ENCODE data around the gene PEPD.
A peak's percentile ranks its signal among the peaks of the same experiment; 100 is the strongest.

PEPD gene

DNA sequence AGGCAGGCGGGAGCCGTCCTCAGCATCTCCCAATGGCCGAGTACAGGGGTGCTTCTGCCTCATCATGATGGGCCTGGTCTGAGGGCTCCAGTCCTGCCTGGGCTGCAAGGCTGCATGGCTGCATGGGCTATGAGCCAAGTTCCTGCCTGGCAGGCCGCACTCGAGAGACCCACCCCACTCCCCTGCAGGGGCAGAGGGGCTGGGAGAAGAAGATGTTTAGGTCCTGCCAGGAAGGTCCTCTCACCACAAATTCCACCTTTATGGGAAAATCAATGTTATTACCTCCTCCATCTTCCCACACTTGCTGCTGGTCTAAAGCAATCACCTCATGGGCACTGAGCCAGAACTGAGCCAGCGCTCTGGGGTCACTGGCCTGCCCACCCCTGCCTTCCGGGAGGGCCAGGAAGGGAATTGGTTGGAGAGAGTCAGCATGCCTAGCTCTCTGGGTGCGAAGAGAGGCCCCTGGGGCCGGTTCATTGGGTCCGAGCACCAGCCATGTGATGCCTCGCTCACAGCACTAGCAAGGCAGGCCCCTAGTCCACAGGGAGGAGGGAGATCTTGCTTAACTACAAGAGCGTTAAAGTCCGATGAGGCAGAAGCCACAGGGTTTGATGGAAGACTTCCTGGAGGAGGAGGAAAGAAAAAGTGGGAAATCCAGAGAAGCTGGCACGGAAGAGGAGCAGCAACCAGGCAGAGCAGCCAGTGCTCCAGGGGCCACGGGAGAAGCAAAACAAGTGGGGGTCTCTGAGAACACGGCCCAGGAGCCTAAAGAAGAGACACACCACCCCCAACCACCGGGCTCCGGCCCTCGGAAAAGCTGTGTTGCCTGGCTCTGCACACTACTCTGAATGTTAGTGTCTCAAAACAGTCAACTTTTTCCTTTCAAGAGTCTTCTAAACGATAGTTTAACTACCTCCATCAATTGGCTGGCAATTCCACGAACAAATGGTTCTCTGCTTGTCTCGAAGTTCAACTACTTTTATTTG lies 84.9 kb downstream of the PEPD start:
- DNase-seq, result no peak

DNA sequence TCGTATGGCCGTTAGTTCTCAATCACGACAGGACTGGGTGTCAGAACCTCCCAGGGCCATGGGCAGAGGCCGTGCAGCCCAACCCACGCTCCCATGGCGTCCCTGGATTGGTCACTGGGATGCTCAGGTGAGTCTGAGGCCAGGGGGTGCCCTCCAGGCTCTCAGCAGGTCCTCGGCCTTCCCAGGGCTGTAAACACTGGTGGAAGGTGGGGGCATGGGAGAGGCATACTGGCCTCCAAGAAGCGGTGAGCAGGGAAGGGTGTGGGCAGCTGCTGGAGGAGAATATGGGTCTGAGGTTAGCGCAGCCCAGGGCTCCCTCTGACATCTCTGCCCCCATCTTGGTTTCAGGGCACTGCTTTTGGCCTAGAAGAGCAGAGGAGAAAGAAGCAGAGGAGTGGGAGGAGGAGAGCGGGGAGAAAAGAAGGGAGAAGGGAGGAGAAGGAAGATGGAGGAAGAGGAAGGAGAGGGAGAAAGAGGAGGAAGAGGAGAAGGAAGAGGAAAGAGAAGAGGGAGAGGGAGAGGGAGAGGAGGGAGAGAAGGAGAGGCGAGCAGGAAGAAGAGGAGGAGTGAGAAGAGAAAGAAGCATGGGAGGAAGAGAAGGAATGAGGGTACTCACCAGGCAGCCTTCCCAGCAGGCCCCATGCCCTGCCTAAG lies 85.8 kb downstream of the PEPD start:
- DNase-seq, result no peak

DNA sequence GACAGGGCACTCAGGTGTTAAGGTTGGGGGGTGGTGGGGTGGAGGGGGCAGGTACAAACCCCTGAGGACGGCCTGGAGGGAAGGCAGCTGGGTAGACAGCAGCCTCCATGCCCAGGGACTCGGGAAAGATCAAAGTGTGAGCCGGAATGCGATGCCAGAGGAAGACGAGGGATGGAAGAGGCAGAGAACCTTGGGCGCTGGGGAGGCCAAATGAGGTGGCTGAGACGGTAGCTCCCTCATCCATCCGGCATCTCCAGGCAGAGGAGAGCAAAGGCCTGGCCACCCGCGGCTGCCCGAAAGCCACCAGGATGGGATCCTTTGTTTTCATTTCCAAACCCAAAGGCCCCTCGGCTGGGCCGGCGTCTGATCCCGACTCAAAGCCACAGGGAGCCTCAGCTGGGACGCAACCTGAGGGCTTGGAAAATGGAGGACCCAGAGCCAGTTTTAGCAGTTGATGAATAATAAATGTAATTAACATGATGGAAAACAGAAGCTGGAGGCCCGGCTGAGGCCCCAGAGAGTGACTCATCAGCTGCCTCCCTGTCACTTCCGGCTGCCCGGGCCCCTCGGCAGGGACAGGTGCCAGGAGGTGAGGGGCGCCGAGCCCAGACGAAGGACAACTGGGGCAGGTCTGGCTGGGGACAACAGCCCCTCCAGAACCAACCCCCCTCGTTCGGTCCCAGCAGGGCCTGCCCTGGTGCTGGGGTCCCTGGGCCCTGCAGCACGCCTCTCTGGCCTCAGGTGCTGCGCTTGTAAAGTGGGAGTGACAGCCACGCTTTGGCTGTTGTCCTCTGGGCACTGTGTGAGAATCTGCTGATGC lies 86.5 kb downstream of the PEPD start:
- DNase-seq, result no peak

DNA sequence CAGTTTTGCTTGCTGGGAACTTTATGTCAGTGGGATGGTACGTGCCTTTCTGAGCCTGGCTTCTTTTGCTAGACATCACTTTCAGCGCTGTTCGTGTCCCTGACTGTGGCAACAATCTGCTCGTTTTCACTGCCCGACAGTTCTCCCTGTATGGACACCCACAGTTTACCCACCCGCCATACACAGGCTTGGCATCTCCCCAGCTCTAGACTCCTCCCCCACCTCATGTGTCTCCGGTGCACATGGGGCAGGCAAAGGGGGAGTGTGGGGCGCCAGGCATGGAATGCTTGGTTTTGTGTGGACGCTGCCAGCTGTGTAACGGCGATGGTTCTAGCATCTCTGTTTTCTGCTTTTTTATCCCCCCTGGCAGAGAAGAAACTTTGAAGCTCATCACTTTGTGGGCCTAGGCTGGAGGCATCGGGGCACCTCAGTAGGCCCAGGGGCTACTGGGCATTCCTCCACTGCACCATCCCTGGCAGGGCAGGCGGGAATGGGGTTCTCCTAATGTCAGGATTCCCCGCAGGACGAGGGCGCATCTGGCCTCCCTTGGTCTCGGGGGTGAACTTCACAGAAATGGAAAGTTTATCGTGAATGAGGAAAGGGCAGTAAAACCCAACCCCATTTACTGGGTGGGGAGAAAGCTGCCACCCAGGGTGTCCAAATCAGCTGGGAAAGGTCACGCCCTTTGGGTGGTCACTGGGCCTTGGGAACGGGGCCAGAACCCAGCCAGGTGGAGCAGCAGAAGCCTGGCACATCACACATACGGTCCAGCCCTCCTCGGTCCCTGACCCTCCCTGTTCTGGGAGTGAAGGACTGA lies 87.3 kb downstream of the PEPD start:
- no peak for DNase-seq

DNA sequence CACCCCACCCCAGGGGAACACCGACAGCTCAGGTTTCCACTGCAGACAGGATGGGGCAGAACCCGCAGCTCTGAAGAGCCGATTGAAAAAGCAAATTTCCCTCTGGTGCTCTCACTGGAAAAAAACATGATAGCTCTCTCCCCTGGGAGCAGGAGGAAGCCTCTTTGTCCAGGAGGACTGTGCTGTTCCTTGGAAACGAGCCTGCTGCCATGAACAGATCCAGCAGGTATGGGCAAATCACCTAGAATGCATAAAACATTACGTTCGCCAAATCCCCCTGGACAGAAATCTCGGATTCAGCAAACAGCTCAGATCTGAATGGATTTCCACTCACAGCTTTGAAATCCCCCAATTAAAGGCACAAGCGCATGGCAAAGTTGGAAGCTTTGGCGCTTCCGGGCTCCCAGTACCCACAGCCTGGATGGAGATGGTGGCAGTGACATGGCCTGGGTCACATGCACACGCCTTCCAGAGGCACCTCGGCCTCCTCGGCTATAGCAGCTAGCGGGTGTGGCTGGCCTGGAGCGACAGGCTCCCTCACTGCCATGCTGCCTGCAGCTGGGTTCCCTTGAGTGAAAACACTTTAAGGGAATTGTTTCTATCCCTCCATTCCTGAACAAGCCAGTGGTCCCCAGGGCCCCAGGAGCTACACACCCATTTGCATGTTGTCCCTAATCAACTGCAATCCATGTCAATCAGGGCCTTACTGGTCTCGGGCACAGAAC lies 89.0 kb downstream of the PEPD start:
- no peak for DNase-seq

DNA sequence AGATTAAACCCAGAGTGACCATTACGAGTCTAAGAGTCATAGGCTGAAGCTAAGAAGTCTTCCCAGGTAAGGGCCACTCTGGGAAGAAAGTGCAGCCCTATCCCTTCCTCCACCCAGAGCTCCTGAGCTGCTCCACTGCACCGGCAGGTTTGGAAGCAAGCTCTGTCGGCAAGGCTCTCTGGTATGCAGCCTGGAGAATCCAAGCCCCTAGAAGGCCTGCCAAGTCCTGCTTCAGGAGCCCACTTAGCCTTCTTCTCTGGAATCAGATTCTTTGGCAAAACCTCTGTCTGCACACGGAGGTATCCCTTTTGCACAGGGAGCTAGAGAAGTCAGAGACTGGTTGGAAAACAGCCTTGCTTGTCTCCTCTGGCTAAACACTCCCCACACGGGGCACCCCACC lies 89.6 kb downstream of the PEPD start:
- no peak for DNase-seq

DNA sequence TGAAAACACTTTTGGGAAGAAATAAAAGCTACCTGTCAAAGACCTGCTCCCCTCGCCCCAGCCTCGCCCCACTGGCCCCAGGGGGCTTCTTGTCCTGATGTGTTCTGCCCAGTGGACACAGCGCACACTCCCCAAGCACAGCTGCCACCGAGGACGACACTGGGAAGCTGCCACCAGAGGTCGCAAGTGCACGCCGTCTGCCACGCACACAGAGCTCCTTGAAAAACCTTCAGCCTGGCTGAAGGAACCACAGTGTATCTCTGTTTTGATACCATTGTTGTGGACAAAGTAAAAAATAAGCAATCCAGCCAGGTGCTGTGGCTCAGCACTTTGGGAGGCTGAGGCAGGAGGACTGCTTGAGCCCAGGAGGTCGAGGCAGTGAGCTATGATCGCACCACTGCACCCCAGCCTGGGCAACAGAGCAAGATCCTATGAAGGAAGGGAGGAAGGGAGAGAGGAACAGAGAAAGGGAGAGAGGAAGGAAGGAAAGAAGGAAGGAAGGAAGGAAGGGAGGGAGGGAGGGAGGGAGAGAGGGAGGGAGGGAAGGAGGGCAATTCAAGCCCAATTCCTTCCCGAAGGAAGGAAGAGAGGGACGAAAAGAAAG lies 90.8 kb downstream of the PEPD start:
- peak; percentile 29 to 62 for DNase-seq

DNA sequence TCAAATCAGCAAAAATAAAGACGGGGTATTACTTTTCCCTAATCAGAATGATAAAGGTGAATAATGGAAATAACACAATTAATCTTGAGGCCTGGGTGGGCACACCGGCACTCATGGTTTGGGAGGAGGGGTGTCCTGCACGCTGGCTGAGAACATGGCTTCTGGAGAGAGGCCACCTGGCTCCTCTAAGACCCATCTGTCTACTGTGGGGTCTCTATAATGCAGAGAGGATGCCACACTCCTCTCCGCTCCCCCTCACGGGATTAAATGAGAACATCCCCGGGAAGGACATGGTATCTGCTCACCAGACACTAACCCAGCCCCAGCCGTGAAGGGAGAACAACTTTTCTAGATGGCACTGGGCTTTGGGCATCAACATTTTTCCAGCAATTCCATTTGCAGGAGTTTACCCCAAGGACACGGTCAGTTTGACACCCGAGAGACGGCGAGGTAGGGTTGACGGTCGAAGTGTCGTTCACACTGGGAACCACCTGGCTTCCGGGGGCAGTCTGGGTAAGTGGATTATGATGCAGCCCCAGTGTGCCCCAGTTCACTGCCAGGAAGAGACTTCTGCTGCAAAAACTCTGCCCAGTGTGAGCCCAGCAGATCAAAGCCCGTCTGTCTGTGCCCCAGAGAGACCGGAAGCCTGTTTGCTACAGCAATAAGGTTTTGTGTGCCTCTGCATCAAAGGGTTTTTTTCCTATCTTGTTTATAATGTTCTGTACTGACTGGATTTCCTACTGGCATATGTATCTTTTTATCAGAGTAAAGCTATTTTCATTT lies 91.5 kb downstream of the PEPD start:
- DNase-seq, result no peak

DNA sequence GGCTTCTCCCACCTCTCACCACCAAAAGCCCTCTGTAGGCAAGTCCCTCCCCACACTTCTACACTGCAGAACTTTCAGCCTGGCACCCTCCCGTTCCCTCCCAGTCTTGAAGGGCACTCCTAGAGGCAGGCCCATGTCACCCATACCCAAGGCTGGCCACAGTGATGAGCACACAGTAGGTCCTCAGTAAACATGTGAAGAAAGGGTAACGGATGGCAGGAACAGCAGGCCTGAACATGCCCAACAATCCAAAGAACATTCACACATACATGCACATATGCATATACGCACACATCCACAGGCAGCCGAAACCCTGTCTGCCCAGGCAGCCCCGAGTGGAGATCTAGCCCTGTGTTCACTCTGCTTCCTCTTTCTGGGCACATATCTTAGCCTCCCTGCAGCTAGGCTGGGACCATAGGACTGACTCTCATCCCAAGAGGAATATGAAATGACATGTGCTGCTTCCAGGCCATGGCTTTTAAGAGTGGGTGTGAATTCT lies 92.9 kb downstream of the PEPD start:
- no peak for DNase-seq

DNA sequence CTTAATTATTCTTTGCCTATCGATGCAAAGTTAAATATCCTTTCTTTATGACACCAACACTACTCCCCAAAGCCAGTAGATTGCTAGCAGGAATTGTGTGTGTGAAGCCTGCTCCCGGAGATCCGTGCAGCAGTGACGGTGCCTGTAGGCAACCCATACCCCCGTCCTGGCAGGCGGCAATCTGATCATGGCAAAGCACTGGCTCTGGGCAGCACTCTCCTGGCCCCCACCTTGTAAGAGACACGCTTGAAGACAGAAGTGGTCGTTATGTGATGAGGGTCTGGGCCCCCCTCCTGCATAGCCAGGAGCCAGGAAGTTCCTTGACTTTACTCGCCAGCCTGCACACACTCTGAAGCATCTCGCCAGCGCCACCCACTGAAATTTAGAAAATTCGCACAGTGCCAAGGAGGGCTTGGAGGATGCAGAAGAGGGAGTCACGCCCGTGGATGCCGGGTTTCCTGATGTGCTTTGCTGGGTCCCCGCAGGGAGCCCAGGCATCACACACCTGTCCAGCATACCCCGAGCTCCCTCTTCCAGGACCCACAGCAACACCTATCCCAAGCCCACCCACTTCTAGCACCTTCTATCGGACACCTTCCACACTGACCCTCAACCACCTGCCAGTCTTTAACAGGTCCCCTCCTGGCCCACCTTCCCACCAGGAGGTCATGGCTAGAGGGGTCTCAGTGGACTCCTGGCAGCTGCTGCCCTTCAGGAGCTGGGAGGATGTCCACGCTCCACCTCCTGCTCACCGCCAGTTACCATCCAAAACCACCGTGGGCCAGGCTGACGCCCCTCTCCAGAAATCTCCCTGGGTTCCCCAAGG lies 93.6 kb downstream of the PEPD start:
- DNase-seq, result no peak

DNA sequence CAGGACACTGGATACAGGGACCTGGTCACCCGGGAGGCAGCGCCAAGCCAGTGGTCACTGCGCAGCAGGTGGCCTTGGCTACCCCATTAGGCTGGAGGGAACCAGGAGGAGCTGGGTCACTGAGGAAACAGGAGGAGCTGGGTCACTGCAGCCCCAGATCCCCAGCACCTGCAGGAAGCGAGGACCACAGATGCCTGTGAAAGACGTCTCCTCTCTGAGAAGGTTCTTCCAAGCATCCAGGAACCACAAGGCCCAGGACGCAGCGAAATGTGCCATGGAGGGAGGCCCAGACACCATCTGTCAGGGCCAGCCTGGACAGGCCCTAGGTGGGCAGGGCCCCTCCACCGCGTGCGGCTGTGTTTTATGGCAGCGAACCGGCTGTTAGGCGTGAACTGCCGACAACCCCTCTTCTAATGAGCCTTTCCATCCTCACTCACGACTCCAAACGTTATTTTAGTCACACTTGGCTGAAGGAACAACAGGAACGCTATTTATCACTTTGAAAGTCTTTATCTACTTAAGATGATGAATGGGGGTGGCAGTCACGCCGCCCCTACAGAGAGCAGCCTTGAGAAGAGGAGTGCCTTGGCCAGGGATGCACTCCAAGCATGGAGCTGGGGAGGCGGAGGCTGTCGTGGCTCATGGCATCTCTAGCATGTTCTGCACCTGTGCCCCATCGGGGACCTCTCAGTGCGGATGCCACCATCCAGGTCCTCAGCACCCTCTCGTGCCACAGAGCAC lies 94.8 kb downstream of the PEPD start:
- DNase-seq, result no peak

DNA sequence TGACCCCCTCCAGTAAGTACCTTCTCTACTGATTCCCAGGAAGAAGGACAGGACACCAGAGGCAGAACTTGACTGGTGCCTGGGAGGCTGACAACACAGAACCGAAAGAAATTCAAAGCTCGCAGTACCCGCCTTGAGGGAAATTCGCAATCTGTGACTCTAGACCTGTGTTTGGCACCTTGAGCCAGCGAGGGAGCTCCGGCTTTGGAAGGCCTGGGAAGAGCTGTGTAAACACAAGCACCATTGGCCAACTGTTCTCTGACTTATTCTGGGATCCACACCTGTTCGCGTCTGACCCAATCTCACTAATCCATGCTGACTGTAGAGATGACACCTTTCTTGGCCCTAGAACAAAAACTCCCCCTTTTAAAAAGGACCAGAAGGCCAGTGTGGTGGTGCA lies 97.4 kb downstream of the PEPD start:
- DNase-seq, result no peak

DNA sequence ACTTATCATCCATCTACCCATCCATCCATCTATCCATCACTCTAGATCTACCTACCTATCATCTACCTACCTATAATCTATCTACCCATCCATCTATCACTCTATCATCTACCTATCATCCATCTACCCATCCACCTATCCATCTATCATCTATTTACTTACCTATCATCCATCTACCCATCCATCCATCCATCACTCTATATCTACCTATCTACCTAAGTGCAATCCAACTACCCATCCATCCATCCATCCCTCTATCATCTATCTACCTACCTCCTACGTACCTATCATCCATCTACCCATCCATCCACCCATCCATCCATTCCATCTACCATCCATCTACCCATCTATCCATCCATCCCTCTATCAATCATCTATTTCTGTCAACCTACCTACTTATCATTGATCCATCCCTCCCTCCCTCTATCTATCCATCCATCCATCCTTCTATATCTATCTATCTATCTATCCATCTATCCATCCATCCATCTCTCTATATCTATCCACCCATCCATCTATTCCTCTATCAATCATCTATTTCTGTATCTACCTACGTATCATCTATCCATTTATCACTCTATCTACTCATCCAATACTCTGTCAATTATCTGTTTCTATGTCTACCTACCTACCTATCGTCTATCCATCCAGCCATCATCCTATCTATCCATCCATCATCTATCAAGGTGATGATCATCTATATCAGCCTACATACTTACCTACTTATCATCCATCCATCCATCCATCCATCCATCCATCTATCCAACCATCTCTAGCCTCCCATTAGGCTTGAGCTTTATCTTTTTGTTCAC lies 99.0 kb downstream of the PEPD start:
- DNase-seq, result no peak

DNA sequence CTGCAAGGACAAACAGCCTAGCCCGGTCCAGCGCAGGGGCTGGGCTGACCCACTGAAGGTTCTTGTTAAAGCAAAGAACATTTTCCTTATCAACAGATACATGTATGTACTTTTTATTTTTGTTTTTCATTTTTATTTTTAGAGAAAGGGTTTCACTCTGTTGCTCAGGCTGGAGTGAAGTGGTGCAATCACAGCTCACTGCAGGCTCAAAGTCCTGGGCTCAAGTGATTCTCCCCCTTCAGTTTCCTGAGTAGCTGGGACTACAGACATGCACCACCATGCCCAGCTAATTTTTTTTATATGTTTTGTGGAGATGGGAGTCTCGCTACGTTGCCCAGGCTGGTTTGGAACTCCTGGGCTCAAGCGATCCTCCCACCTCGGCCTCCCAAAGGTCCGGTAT lies 100.2 kb downstream of the PEPD start:
- no peak for DNase-seq

DNA sequence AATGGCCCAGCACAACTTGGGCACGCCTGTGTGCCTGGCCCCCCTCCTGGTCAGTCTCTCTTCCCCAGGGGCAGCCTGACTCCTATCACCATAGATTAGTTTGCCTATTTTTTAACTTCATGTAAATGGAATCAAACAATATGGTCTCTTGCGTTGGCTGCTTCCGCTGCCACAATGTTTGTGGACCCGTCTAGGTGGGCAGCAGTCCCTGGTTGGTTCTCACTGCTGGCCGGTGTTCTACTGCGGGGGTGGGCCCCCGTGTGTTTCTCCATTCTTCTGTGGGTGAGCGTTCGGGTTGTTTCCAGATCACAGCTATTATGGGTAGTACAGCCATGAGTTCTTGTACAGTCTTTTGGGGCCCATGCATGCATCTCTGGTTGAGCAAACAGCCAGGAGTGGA lies 100.8 kb downstream of the PEPD start:
- no peak for DNase-seq

DNA sequence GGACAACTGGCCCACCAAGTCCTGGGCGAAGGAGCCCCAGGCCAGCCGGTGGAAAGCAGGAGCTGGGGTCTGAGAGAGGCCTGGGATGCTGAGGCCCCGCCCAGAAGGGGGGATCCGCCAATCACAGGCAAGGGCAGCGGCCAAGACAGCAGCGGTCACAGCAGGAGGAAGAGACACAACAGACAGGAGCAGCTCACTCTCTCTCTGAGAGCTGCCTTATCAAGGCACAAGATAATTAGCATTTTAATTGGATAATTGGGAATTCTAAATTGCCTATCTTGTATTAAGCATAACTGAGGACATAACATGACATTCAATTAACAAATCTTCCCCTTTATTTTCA lies 101.8 kb downstream of the PEPD start:
- no peak for DNase-seq

DNA sequence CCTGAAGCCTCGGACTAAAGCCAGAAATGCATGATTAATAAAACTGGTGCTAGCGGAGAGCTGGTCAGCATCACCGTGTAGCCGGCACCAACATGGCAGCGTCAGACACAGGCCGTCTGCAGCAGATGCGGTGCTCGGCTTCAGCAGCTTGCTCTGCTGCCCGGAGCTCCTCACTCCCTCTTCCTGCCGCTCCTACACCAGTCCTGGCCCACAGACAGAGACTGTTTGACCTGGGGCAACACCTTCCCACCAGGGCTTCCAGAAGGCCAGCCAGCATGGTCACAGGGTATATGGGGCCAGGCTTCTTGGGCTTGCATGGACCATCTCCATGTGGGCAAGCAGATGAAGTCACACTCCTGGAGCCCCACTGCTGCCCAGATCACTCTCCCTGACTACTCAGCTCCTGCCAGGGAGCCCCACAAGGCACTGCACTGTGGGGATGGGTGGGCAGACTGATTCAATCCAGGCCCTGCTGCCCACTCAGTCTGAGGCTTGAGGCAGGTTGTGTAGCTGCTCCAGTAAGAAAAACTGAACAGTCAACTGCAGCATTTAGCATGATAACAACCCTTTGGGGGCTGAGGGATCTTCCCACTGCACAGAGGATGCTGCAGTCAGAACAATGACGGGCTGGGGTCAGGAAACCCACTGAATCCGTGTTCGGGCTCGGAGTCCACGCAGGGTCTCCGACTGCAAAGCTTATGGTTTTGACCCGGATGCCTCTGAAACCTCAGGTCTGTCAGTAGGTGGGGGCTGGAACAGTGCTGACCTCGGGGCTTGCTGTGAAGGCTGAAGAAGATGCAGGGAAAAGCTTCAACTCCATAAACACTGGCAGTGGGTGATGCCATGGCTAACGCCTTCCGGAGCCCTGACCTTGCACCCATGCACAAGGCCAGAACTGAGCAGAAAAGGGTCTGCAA lies 102.5 kb downstream of the PEPD start:
- no peak for DNase-seq
